B cell (primary cell): ENCODE results near the gene FASTK. TPM values are rescaled to one million over a fixed set of nuclear protein-coding genes. Genes with fewer than 3 reads are reported as not detected.

Experiments
- ATAC-seq: fragments of 200-7000 bp; cut with Tn5 transposase; one replicate; pipeline ENCODE4 v1.10.0; 2021; ENCODE audit warnings: low read depth, mild to moderate bottlenecking, moderate number of reproducible peaks, moderate library complexity
- CTCF ChIA-PET: fragments of 350-600 bp; sonication (Branson Sonifier 250); formaldehyde crosslinking; loops from one replicate; lab custom pipeline; 2021; ENCODE audit warnings: antibody characterized with exemption, inconsistent platforms; lab: Charles Lee
- POLR2A ChIA-PET: fragments of 350-600 bp; sonication (Branson Sonifier 250); formaldehyde crosslinking; loops from one replicate; lab custom pipeline; 2021; ENCODE audit warnings: antibody characterized with exemption; lab: Charles Lee
- DNase-seq: peaks from one replicate; pipeline ENCODE4 v3.0.0; 2013
- H2AFZ ChIP-seq: 2 replicates; pipeline ENCODE4 v1.6.1; 2012; ENCODE audit warnings: mild to moderate bottlenecking, low read depth, low read length; ENCODE audit not compliant: insufficient read depth, poor library complexity, severe bottlenecking
- H3K27ac ChIP-seq, 2 donors: 1 replicate in 1 of 2; 2 replicates in 1 of 2; pipeline ENCODE4 v1.5.1; 2012 to 2013; ENCODE audit warnings: low read length in 2 of 2, mild to moderate bottlenecking in 2 of 2, moderate library complexity in 1 of 2
- H3K27me3 ChIP-seq, 4 experiments: fragments of 200-600 bp in 1 of 4; sonication (generic) in 1 of 4; replicated peaks in 1 of 4; 1 replicate in 2 of 4; 2 replicates in 2 of 4; pipeline versions ENCODE4 v1.6.1 to v1.7.0; 2013 to 2016; ENCODE audit warnings: low read length in 3 of 4, mild to moderate bottlenecking in 2 of 4, mixed read lengths in 1 of 4, moderate library complexity in 1 of 4; ENCODE audit not compliant: insufficient read depth in 4 of 4, control insufficient read depth in 3 of 4; ENCODE audit errors: control extremely low read depth in 1 of 4
- H3K36me3 ChIP-seq, 2 experiments: replicated peaks in 1 of 2; 1 replicate in 1 of 2; 2 replicates in 1 of 2; pipeline versions ENCODE4 v1.6.1 to v1.7.1; 2013; ENCODE audit warnings: low read length in 1 of 2; ENCODE audit not compliant: insufficient read depth in 2 of 2, control insufficient read depth in 1 of 2; ENCODE audit errors: control extremely low read depth in 1 of 2, extremely low read depth in 1 of 2
- H3K4me1 ChIP-seq, 2 donors: fragments of 200-600 bp in 1 of 2; sonication (generic) in 1 of 2; 1 replicate in 1 of 2; 2 replicates in 1 of 2; pipeline versions ENCODE4 v1.5.1 to v1.6.1; 2013 to 2017; ENCODE audit warnings: low read length in 2 of 2; ENCODE audit not compliant: control insufficient read depth in 2 of 2, insufficient read depth in 2 of 2
- H3K4me2 ChIP-seq: replicated peaks from 2 replicates; pipeline ENCODE3; 2012; ENCODE audit warnings: mild to moderate bottlenecking, low read depth, low read length; ENCODE audit not compliant: poor library complexity, severe bottlenecking
- H3K4me3 ChIP-seq, 5 experiments: fragments of 200-600 bp in 1 of 5; sonication (generic) in 1 of 5; 1 replicate in 3 of 5; 2 replicates in 2 of 5; pipeline versions ENCODE4 v1.5.1 to v1.7.0; 2011 to 2016; ENCODE audit warnings: low read length in 4 of 5, mild to moderate bottlenecking in 4 of 5, low read depth in 2 of 5, control low read depth in 1 of 5, moderate library complexity in 1 of 5; ENCODE audit not compliant: insufficient read depth in 1 of 5; ENCODE audit errors: control extremely low read depth in 1 of 5, extremely low read depth in 1 of 5
- H3K79me2 ChIP-seq: fragments of 200-600 bp; sonication (generic); one replicate; pipeline ENCODE4 v1.6.0; 2016; ENCODE audit warnings: low read length; ENCODE audit not compliant: control insufficient read depth, insufficient read depth
- H3K9ac ChIP-seq: fragments of 200-600 bp; sonication (generic); 2 replicates; pipeline ENCODE4 v1.6.1; 2017; ENCODE audit warnings: mild to moderate bottlenecking, low read length, moderate library complexity
- H3K9me3 ChIP-seq, 3 donors: one replicate each; pipeline versions ENCODE4 v1.6.1 to v1.7.1; 2013; ENCODE audit warnings: low read length in 2 of 3; ENCODE audit not compliant: control insufficient read depth in 2 of 3, insufficient read depth in 1 of 3; ENCODE audit errors: control extremely low read depth in 1 of 3
- H4K20me1 ChIP-seq: 2 replicates; pipeline ENCODE4 v1.6.0; 2012; ENCODE audit warnings: mild to moderate bottlenecking, low read length; ENCODE audit not compliant: insufficient read depth, control insufficient read depth, poor library complexity, severe bottlenecking
- H3K27ac Mint-ChIP-seq: one replicate; pipeline ENCODE4 v1.8.0; 2021; ENCODE audit warnings: mixed read lengths
- H3K27me3 Mint-ChIP-seq: one replicate; pipeline ENCODE4 v1.8.0; 2021; ENCODE audit warnings: mixed read lengths
- H3K4me1 Mint-ChIP-seq: one replicate; pipeline ENCODE4 v1.8.0; 2021; ENCODE audit warnings: mixed read lengths
- H3K4me3 Mint-ChIP-seq: one replicate; pipeline ENCODE4 v1.8.0; 2021; ENCODE audit warnings: mixed read lengths
- H3K9me3 Mint-ChIP-seq: one replicate; pipeline ENCODE4 v1.8.0; 2022; ENCODE audit warnings: mixed read lengths; ENCODE audit not compliant: insufficient read depth
- EZH2 ChIP-seq: IDR thresholded peaks from 2 replicates; pipeline ENCODE4 v1.6.1; 2012; ENCODE audit warnings: borderline replicate concordance, low read depth, mild to moderate bottlenecking, moderate library complexity, low read length; ENCODE audit not compliant: insufficient read depth, poor library complexity, severe bottlenecking
- WGBS: methylation state at CpG from one replicate; pipeline ENCODE4 v1.1.5; 2013; ENCODE audit warnings: missing lambda C conversion rate; ENCODE audit not compliant: insufficient coverage; 5-methylcytosine and 5-hydroxymethylcytosine counted together
- intact Hi-C: fragments of 100-400 bp; cut with micrococcal nuclease; formaldehyde crosslinking; loops from one replicate; pipeline ENCODE4 v1.10.0; 2022
- polyA plus RNA-seq: library from polyadenylated mRNA; depleted of rRNA; stranded (reverse); fragments of >200 nt; gene quantifications from 2 replicates; pipeline ENCODE4 v1.2.3, GENCODE V29; 2012
- total RNA-seq, 2 donors: library from RNA; stranded (reverse); fragments of 120-200 nt in 1 of 2; gene quantifications; 1 replicate in 1 of 2; 2 replicates in 1 of 2; pipeline versions ENCODE4 v1.2.3 to v1.2.4, GENCODE V29; 2013 to 2022
- TF ChIP-seq, protein P1 (sequence below): fragments of 200-600 bp; IDR thresholded peaks from one replicate; pipeline ENCODE4 v1.8.0; 2022; ENCODE audit warnings: antibody characterized with exemption, mild to moderate bottlenecking

FASTK gene
- total and polyA plus RNA-seq, 2 donors (not counting 1 experiment from before 2014, with no cell fraction given) = 120 to 258 TPM

DNA sequence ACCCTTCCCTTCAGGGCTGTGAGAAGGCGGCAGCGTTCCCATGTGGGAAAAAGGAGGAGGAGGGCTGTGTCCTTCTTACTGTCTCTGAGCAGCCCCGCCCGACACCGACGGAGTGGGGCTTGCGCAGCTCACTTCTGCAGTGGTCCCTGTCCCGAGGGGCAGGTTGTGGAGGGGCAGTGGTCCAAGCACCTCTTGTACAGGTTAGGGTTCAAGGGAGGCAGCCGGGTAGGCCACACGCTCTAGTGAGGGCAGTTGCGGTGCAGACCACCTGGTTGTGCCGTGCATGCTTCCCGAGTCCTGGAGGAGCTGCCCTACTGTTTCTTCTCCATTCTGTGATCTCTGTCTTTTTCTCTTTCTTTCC is 38.4 kb upstream of the FASTK start:
- ATAC-seq (no peak), DNase-seq (no peak)
- H3K36me3 ChIP-seq = no peaks in the 10 kb centered on the region
- H2AFZ ChIP-seq = no peak overlapping the region
- peaks cover 0 to 3% of the 10 kb centered on the region in 2 donors for H3K4me1 ChIP-seq
- peaks cover 13% of the 10 kb centered on the region for H3K4me1 Mint-ChIP-seq
- no peak overlapping the region for H3K9ac ChIP-seq
- no peak for TF ChIP-seq EZH2
- TF ChIP-seq, protein P1, sequence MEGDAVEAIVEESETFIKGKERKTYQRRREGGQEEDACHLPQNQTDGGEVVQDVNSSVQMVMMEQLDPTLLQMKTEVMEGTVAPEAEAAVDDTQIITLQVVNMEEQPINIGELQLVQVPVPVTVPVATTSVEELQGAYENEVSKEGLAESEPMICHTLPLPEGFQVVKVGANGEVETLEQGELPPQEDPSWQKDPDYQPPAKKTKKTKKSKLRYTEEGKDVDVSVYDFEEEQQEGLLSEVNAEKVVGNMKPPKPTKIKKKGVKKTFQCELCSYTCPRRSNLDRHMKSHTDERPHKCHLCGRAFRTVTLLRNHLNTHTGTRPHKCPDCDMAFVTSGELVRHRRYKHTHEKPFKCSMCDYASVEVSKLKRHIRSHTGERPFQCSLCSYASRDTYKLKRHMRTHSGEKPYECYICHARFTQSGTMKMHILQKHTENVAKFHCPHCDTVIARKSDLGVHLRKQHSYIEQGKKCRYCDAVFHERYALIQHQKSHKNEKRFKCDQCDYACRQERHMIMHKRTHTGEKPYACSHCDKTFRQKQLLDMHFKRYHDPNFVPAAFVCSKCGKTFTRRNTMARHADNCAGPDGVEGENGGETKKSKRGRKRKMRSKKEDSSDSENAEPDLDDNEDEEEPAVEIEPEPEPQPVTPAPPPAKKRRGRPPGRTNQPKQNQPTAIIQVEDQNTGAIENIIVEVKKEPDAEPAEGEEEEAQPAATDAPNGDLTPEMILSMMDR = no peak
- intact Hi-C loops = no loop called here
- CTCF ChIA-PET = interaction anchor here (1.2 kb wide), 1 partner anchor 8 kb away, joined by 3 read pairs; no protein-coding TSS in a partner anchor
- no peak overlapping the region for H3K4me2 ChIP-seq
- no peaks in the 10 kb centered on the region for H3K9me3 ChIP-seq
- H3K9me3 Mint-ChIP-seq = no peaks in the 10 kb centered on the region
- H3K27me3 Mint-ChIP-seq = peaks cover 6% of the 10 kb centered on the region
- no peaks in the 10 kb centered on the region for H3K79me2 ChIP-seq
- POLR2A ChIA-PET = no interaction called here
- H3K4me3 ChIP-seq = no peak overlapping the region
- H3K27ac Mint-ChIP-seq = peak overlapping the region; percentile 0
- no peak overlapping the region for H3K4me3 Mint-ChIP-seq
- H3K27ac ChIP-seq = no peak overlapping the region
- peaks cover 0 to 14% (median 0%) of the 10 kb centered on the region in 4 experiments for H3K27me3 ChIP-seq
- no peaks in the 10 kb centered on the region for H4K20me1 ChIP-seq
- WGBS = 98% methylated on average over 9 of the region's 13 CpGs

DNA sequence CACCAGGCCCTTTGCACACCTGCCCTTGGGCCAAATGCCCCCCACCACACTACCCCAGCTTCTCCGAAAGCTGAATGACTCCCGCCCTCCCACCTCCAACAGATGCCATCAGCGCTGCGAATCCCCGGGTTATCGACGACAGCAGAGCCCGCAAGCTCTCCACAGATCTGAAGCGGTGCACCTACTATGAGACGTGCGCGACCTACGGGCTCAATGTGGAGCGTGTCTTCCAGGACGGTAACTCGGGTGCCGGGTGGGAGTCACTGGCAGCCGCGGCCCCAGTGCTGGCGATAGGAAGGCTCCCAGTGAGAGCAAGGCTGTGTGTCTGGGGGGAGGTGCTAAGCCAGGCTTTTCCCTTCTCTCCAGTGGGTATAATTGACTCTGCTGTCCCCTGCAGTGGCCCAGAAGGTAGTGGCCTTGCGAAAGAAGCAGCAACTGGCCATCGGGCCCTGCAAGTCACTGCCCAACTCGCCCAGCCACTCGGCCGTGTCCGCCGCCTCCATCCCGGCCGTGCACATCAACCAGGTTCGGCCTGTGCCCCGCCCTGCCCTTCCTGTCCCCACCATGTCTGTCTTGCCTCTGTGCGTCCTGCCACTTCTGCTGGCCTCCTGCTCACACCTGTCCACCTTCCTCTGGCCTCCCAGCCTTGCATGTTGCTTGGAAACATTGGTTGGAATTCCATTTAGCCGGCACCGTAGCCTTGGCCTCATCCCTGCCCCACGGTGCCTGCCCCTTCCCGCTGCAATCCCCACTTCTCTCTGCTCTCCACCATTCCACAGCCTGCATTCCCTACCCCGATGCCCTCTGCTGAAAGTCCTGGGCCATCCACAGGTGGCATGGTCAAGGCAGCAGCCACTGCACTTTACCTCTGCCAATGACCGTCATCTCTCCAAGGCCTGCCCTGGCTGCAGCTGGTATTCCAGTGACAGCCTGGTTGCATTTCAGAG is 37.8 kb upstream of the FASTK start:
- no peaks in the 10 kb centered on the region for H3K4me1 ChIP-seq
- no peak overlapping the region for H3K27ac ChIP-seq
- H4K20me1 ChIP-seq = no peaks in the 10 kb centered on the region
- WGBS = 96% methylated on average over 36 of the region's 38 CpGs
- no peak overlapping the region for H3K9ac ChIP-seq
- ChIA-PET CTCF (interaction anchor here (1.2 to 1.6 kb wide), 2 partner anchors 8 to 10 kb away, joined by 3 to 6 read pairs; no protein-coding TSS in a partner anchor), POLR2A (no interaction called here)
- H3K27me3 ChIP-seq = peaks cover 0 to 20% (median 3%) of the 10 kb centered on the region in 4 experiments
- H3K4me3 ChIP-seq = no peak overlapping the region
- ATAC-seq = no peak
- no peaks in the 10 kb centered on the region for H3K79me2 ChIP-seq
- no peak overlapping the region for H3K4me3 Mint-ChIP-seq
- H3K27me3 Mint-ChIP-seq = peaks cover 11% of the 10 kb centered on the region
- no peak overlapping the region for H3K27ac Mint-ChIP-seq
- H3K9me3 ChIP-seq = no peaks in the 10 kb centered on the region
- DNase-seq = no peak
- intact Hi-C loops = no loop called here
- no peak overlapping the region for H3K4me2 ChIP-seq
- H3K9me3 Mint-ChIP-seq = no peaks in the 10 kb centered on the region
- H2AFZ ChIP-seq = no peak overlapping the region
- TF ChIP-seq, protein P1 = no peak
- no peak for TF ChIP-seq EZH2
- H3K36me3 ChIP-seq = no peaks in the 10 kb centered on the region
- peaks cover 10% of the 10 kb centered on the region for H3K4me1 Mint-ChIP-seq
